ENCODE results near the gene ZNF594.
"Not testable (repeated sequence)": the region's sequence is repeated elsewhere in the genome, so short reads cannot be mapped to it uniquely, and the experiment has no call there.

The ZNF594 gene

DNA sequence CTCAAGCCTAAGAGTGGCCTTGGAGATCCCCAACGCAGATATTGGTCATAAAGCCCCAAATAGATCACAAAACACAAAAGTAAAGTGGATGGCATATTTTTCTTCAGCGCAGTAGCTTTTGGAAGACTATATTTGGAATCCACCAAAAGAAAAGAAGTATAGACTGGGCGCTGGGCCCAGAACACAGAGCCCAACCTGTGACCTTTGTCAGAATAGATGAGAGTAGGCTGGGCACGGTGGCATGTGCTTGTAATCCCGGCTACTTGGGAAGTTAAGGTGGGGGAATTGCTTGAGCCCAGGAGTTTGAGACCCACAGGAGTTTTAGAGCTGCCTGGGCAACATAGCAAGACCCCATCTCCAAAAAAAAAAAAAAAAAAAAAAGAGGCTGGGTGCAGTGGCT, 28.4 kb upstream of the ZNF594 start:
- no peaks in the 10 kb centered on the region for H4K20me1 ChIP-seq (ENCODE audit: insufficient read depth, low read length)
- no peaks in the 10 kb centered on the region for H3K9me2 ChIP-seq (ENCODE audit: low read depth, low read length)
- no peak overlapping the region for H3K9ac ChIP-seq (ENCODE audit: low read length)
- H3K27me3 ChIP-seq (ENCODE audit: insufficient read depth, low read length), result no peaks in the 10 kb centered on the region
- no peaks in the 10 kb centered on the region for H3K9me3 ChIP-seq (ENCODE audit: low read length)
- no peak for TF ChIP-seq EZH2 (IDR thresholded peaks at IDR 0.05; ENCODE audit: borderline replicate concordance, low read length)
- TF ChIP-seq, protein P1, sequence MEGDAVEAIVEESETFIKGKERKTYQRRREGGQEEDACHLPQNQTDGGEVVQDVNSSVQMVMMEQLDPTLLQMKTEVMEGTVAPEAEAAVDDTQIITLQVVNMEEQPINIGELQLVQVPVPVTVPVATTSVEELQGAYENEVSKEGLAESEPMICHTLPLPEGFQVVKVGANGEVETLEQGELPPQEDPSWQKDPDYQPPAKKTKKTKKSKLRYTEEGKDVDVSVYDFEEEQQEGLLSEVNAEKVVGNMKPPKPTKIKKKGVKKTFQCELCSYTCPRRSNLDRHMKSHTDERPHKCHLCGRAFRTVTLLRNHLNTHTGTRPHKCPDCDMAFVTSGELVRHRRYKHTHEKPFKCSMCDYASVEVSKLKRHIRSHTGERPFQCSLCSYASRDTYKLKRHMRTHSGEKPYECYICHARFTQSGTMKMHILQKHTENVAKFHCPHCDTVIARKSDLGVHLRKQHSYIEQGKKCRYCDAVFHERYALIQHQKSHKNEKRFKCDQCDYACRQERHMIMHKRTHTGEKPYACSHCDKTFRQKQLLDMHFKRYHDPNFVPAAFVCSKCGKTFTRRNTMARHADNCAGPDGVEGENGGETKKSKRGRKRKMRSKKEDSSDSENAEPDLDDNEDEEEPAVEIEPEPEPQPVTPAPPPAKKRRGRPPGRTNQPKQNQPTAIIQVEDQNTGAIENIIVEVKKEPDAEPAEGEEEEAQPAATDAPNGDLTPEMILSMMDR (IDR thresholded peaks at IDR 0.05; ENCODE audit: low read length), result no peak
- H3K27ac ChIP-seq (ENCODE audit: low read depth, low read length, poor library complexity, severe bottlenecking), result peak overlapping the region; percentile 24
- no peak overlapping the region for H2AFZ ChIP-seq (ENCODE audit: low read length)
- H3K4me3 ChIP-seq (ENCODE audit: low read depth, low read length, poor library complexity, severe bottlenecking), result no peak overlapping the region
- peaks cover 28% of the 10 kb centered on the region for H3K4me1 ChIP-seq (ENCODE audit: insufficient read depth, low read length, severe bottlenecking)
- 0 out of 2 replicates have a peak, but pooled peaks cover 6% of the 10 kb centered on the region for H3F3A ChIP-seq (ENCODE audit: insufficient read depth, low read length)
- H3K36me3 ChIP-seq (ENCODE audit: insufficient read depth, low read length), result no peaks in the 10 kb centered on the region
- no peak overlapping the region for H3K4me2 ChIP-seq (ENCODE audit: low read length)
- H3K79me2 ChIP-seq (ENCODE audit: insufficient read depth, low read length), result no peaks in the 10 kb centered on the region

DNA sequence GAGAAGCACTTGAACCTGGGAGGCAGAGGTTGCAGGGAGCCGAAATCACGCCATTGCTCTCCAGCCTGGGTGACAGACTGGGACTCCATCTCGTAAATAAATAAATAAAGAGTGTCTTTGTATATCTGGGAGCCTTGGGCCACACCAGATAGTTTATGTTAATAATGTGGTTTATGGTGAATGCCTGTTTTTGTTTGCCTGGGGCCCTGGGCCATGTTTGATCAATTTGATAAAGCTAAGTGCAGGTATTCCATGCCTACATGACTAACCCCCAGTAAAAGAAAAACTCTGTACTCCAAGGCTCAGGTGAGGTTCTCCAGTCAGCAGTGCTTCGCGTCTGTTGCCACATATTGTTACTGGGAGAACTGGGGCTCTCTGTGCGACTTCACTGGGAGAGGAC, 27.9 kb upstream of the ZNF594 start:
- no peak overlapping the region for H3K4me2 ChIP-seq (ENCODE audit: low read length)
- H3K27me3 ChIP-seq (ENCODE audit: insufficient read depth, low read length), result no peaks in the 10 kb centered on the region
- H2AFZ ChIP-seq (ENCODE audit: low read length), result no peak overlapping the region
- no peaks in the 10 kb centered on the region for H3K9me3 ChIP-seq (ENCODE audit: low read length)
- H3K79me2 ChIP-seq (ENCODE audit: insufficient read depth, low read length), result no peaks in the 10 kb centered on the region
- no peak overlapping the region for H3K4me3 ChIP-seq (ENCODE audit: low read depth, low read length, poor library complexity, severe bottlenecking)
- 0 out of 2 replicates have a peak, but pooled peaks cover 6% of the 10 kb centered on the region for H3F3A ChIP-seq (ENCODE audit: insufficient read depth, low read length)
- TF ChIP-seq EZH2 (IDR thresholded peaks at IDR 0.05; ENCODE audit: borderline replicate concordance, low read length), result no peak
- TF ChIP-seq, protein P1 (IDR thresholded peaks at IDR 0.05; ENCODE audit: low read length), result no peak
- H3K9me2 ChIP-seq (ENCODE audit: low read depth, low read length), result no peaks in the 10 kb centered on the region
- no peak overlapping the region for H3K9ac ChIP-seq (ENCODE audit: low read length)
- H3K36me3 ChIP-seq (ENCODE audit: insufficient read depth, low read length), result no peaks in the 10 kb centered on the region
- H3K27ac ChIP-seq (ENCODE audit: low read depth, low read length, poor library complexity, severe bottlenecking), result peak overlapping the region; percentile 24
- no peaks in the 10 kb centered on the region for H4K20me1 ChIP-seq (ENCODE audit: insufficient read depth, low read length)
- peaks cover 28% of the 10 kb centered on the region for H3K4me1 ChIP-seq (ENCODE audit: insufficient read depth, low read length, severe bottlenecking)

DNA sequence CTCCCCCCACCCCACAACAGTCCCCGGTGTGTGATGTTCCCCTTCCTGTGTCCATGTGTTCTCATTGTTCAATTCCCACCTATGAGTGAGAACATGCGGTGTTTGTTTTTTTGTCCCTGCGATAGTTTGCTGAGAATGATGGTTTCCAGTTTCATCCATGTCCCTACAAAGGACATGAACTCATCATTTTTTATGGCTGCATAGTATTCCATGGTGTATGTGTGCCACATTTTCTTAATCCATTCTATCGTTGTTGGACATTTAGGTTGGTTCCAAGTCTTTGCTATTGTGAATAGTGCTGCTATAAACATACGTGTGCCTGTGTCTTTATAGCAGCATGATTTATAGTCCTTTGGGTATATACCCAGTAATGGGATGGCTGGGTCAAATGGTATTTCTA, 25.9 kb upstream of the ZNF594 start:
- H4K20me1 ChIP-seq (ENCODE audit: insufficient read depth, low read length); H3K27ac ChIP-seq (ENCODE audit: low read depth, low read length, poor library complexity, severe bottlenecking); H3K36me3 ChIP-seq (ENCODE audit: insufficient read depth, low read length); H3F3A ChIP-seq (ENCODE audit: insufficient read depth, low read length); H3K4me3 ChIP-seq (ENCODE audit: low read depth, low read length, poor library complexity, severe bottlenecking); H3K9me2 ChIP-seq (ENCODE audit: low read depth, low read length); H3K27me3 ChIP-seq (ENCODE audit: insufficient read depth, low read length); H3K9ac ChIP-seq (ENCODE audit: low read length); H2AFZ ChIP-seq (ENCODE audit: low read length); H3K79me2 ChIP-seq (ENCODE audit: insufficient read depth, low read length); H3K9me3 ChIP-seq (ENCODE audit: low read length); H3K4me2 ChIP-seq (ENCODE audit: low read length): not testable (repeated sequence)
- peaks cover 21% of the 10 kb centered on the region for H3K4me1 ChIP-seq (ENCODE audit: insufficient read depth, low read length, severe bottlenecking)

DNA sequence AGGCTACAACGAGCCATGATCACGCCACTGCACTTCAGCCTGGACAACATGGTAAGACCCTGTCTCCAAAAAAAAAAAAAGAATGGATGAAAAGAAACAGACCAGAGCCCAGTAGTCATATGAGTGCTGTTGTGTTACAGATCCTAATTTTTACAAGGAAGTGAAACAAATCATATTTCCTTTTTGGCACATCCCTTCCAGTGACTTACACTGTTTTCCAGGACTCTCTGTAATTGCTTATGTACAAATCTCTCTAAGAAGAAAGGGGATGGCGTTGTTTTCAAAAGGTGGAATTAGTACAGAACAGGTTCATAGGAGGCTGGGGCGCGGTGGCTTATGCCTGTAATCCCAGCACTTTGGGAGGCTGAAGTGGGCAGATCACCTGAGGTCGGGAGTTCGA, 19.8 kb upstream of the ZNF594 start:
- Histone ChIP-seq H3K9ac (ENCODE audit: low read length) (no peak overlapping the region), H3K9me2 (ENCODE audit: low read depth, low read length) (no peaks in the 10 kb centered on the region), H3K36me3 (ENCODE audit: insufficient read depth, low read length) (no peaks in the 10 kb centered on the region), H3K9me3 (ENCODE audit: low read length) (no peaks in the 10 kb centered on the region), H3K79me2 (ENCODE audit: insufficient read depth, low read length) (no peaks in the 10 kb centered on the region), H3K4me2 (ENCODE audit: low read length) (no peak overlapping the region), H3F3A (ENCODE audit: insufficient read depth, low read length) (no peaks in the 10 kb centered on the region), H4K20me1 (ENCODE audit: insufficient read depth, low read length) (no peaks in the 10 kb centered on the region), H3K4me3 (ENCODE audit: low read depth, low read length, poor library complexity, severe bottlenecking) (no peak overlapping the region), H3K27me3 (ENCODE audit: insufficient read depth, low read length) (no peaks in the 10 kb centered on the region), H3K4me1 (ENCODE audit: insufficient read depth, low read length, severe bottlenecking) (peaks cover 28% of the 10 kb centered on the region), H3K27ac (ENCODE audit: low read depth, low read length, poor library complexity, severe bottlenecking) (peak overlapping the region; percentile 54), H2AFZ (ENCODE audit: low read length) (no peak overlapping the region)
- TF ChIP-seq, protein P1 (IDR thresholded peaks at IDR 0.05; ENCODE audit: low read length), result no peak
- TF ChIP-seq EZH2 (IDR thresholded peaks at IDR 0.05; ENCODE audit: borderline replicate concordance, low read length), result no peak
